Stimulated activated CD4-positive, alpha-beta T cell treated with anti-CD3 and anti-CD28 coated beads, Interleukin-1b, Interleukin-23, amount 100 ng/mL, for 4 hours (primary cell): ENCODE measurements around the gene CLCNKA.
"Not testable (repeated sequence)": the region's sequence is repeated elsewhere in the genome, so short reads cannot be mapped to it uniquely, and the experiment has no call there.

ENCODE experiments used
- DNase-seq, 2 donors: peaks; one replicate each; pipeline ENCODE4 v3.0.0-alpha.2; 2020; ENCODE audit warnings: low read depth in 2 of 2

CLCNKA gene

DNA sequence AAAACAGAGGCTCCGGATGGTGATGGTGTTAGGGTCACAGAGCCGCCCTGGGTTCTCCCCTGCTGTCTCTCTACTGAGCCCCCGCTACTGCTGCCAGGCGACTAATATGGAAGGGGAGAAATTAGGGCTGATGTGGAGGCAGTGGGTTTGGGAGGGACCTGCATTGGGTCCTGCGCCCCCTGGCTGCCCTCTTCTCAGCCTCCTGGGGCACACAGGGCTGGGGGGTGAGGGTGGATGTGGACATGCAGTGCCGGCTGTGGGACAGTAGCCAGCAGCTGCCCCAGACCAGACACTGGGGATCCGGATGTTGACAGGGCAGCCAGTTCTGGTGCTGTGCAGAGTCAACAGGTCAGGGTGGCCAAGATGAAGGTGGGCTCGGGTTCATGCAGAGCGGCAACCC lies 20.3 kb downstream of the CLCNKA start:
- DNase-seq: no peak

- DNase-seq: not testable (repeated sequence)
These were observed 20.8 kb downstream of the CLCNKA start for GRCh38 chr1:16042654-16043053.

DNA sequence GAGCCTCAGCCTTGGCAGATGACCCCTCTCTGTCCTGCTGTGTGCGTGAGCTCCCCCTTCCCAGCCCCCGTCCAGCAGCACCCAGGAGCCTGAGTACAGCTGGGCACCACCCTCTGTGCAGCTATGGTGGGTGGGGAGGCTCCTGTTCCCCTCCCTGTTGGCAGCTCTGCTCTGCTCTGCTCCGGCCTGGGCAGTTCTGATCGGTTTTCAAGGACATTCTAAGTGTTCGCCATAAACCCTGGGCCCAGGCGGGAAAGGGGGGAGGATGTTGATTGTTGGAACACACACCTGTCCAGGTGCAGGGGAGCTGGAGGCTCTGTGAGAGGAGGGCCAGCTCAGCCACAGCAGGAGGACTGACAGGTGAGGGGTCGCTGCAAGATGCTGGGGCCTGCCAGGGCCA lies 21.7 kb downstream of the CLCNKA start, which contains the start of gene CLCNKB:
TSS of gene CLCNKB (plus strand) at position 262 of the 400 bp plus-strand sequence. CDS start 711 bp downstream, outside the sequence.
- no peak for DNase-seq

DNA sequence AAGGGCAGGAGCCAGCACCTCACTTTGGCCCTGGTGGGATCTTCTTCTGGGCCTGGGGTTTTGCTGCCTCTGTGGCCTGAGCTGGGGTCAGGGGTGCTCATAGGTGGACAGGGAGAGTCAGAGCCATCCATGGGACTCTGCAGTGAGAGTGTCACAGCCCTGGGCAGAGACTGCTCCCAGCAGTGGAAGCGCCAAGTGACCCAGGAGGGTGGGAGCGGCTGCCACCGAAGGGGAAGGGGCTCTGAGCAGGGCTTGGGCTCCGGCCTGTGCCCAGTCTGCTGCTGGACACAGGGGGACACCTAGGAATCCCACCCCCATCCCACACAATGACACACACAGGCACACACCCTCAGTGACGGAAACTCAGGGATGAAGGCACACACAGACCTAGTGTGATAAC lies 22.1 kb downstream of the CLCNKA start:
- no peak for DNase-seq

GRCh38 chr1:16046842-16047241 lies 25.0 kb downstream of the CLCNKA start:
- DNase-seq: no peak

DNA sequence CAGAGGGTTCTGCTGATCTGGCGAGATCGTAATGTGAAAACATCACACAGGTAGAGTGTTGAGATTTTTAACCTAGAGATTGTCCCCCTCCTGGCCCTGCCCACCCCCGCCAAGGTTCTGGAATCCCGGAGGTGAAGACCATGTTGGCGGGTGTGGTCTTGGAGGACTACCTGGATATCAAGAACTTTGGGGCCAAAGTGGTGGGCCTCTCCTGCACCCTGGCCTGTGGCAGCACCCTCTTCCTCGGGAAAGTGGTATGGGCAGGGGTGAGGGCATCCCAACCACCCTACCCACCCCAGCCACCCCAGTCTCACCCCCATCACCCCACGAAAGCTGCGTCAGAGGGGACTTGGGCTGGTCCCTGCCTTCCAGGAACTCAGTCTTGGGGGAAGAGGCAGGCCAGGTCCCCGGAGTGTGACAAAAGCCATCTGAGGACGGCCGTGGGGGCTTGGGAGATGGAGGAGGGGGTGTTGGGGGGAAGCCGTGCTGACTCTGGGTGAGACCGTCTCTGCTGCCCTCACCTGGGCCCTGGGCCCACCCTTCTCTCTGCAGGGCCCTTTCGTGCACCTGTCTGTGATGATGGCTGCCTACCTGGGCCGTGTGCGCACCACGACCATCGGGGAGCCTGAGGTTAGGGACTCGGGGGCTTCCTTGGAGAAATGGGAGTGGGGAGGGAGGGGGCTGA lies 26.1 kb downstream of the CLCNKA start:
- no peak for DNase-seq

DNA sequence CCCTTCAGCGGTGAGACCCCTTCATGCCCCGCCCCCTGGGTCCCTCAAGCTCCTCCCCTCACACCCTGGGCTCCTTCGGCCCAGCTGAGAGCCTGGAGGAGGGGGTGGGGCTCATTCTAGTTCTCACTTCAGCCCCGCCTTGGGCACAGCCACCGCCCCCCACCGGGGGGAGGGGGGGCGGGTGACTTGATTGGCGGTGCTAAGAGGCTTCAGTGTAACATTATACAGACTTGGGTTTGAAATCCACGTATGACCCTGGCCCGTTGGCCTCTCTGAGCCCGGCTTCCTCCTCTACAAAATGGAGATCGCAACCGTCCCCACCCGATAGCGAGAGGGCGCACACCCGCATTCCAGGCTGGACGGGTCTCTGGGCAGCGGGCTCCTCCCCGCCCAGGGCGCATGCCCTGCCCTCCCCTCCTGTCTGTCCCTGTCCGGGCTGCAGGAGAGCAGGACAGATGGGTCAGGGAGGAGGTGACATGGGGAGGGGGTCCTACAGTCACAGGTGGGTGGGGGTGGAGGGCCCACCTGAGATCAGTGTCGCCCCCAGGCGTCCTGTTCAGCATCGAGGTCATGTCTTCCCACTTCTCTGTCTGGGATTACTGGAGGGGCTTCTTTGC lies 26.8 kb downstream of the CLCNKA start:
- peak; percentile 31 to 37 for DNase-seq

GRCh38 chr1:16050328-16050727 lies 28.5 kb downstream of the CLCNKA start:
- no peak for DNase-seq

DNA sequence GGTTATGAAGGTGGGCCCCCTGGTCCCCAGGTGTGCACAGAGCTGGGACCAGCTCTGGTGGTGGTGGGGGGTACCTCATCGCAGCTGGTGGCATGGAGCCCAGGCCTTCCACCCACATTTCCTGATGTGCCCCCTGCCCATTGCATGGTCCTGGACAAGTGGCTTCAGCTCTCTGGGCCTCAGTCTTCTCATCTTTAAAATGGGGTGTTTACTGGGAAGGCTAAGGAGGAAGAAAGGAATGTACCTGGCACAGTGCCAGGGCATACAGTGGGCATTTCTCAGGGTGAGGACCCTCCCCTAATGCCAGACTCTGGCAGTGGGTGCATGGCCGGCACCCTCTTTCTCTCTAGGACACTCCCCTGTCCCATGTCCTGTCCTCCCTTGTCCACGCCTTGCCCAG lies 29.2 kb downstream of the CLCNKA start:
- DNase-seq: no peak

GRCh38 chr1:16051949-16052348 lies 30.1 kb downstream of the CLCNKA start:
- DNase-seq: not testable (repeated sequence)

DNA sequence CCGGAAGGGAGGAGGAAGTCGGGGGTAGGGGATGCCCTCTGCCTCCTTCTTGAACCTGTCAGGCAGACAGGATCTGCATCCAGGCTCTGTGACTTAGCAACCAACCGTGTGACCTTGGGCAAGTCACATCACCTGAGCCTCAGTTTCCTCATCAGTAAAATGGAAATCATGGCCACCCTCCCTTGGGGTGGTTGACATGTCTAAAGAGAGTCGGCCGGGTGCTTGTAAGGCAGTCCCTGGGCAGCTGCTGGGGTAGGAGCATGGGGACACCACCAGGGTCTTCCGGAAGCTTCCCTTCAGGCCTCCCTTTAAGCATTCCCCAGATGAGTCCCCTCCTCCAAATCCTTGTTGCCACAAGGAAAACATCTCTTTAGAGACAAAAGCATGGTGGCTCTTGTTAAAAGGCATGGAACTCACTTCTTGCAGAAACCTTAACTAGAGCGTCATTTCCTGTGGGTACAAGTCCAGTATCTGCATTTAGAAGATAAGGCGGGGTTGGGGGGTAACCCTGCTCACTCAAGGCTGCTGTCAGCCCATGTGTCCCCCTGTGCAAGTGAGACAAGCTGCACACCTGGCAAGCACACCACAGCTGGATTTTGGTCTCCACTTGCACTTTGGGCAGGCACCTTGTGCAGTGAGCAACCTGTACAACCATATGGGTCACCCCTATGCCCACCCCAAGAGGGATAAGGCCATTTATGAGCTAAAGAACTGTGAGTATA lies 32.1 kb downstream of the CLCNKA start:
- DNase-seq: no peak

- DNase-seq: no peak
These were observed 33.0 kb downstream of the CLCNKA start for GRCh38 chr1:16054598-16055540.

GRCh38 chr1:16055613-16056520 lies 34.0 kb downstream of the CLCNKA start:
- DNase-seq: peak; percentile 82 to 87

DNA sequence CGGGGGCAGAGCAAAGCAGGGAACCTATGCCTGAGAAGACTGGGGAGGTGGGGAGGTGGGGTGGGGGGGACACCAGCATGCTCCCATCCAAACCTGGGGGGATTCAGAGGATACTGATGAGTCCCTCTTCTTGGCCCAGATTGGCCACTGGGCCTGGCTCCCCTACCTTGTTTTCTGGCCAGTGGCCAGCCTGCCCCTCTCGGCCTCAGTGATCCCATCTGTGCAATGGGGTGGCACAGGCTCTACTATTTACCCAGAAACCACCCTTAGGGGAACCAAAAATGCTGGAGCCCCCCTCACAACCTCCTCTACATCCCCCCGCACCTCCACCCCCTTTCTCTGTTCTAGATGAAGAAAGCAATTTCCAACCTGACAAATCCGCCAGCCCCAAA lies 34.7 kb downstream of the CLCNKA start:
- not testable (repeated sequence) for DNase-seq

DNA sequence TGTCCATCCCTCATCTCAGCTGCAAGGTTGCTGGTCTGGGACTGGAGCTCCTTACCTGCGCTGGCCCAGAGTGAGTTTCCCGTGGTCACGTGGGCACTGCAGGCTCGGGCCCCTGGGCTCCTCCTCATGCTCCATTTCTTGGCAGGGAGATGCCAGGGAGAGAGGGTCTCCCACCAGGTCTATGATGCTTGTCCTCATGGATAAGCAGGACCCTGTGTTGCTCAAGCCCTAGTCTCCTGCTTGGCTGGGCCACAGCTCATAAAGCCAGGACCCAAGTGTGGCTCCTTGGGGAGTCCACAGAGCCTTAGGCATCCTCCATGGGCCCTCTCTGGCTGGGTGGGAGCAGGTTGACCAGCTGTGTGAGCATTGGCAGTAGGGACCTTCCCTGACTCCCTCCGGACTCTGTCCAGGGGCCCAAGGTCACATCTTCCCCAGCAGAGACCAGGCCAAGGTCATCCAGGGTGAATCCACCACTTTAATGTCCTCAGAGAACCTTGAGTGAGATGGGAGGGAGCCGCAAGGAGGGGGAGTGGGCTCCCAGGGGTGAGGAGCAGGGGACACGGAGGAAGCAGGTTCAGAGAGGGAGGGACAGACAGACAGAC lies 35.6 kb downstream of the CLCNKA start:
- not testable (repeated sequence) for DNase-seq

DNA sequence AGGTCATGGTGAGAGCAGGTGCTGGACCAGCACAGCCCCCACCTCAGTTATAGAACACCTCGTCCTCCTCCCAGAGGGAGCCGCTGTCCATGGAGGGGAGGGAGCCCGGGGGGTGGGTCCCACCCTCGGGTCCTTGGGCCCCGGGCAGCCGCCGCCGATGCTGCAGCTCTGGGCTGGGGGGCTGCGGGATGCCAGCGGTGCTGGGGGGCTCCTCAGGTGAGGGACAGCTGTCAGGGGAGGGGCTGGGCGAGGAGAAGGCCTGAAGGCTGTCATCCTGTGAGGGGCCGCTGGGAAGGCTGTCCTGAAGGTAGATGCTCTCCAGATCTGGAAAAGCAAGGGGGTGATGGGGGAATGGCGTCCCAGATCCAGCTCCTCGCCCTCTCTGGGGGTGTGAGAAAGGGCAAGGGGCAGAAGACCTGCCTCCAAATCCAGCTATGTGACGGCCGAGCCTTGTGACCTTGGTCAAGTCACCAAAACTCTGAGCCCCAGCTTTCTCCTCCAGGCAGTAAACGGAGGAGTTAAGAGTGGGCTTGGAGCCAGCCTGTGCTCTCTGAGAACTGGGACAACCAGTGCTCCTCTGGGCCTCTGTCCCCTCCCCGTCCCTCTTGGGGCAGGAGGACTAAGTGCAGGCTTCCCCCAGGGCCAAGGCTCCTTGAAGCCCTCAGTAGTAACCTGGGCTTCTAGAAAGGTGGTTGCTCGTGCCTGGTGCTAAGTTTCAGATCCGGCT lies 36.7 kb downstream of the CLCNKA start:
- not testable (repeated sequence) for DNase-seq

GRCh38 chr1:16061266-16061665 lies 39.4 kb downstream of the CLCNKA start:
- no peak for DNase-seq

GRCh38 chr1:16061989-16062686 lies 40.3 kb downstream of the CLCNKA start:
- DNase-seq: not testable (repeated sequence)

GRCh38 chr1:16062687-16063075 lies 40.8 kb downstream of the CLCNKA start:
- DNase-seq: not testable (repeated sequence)
